GM19455 (cell line): ENCODE results near the gene FZR1.

Source experiments
- ATAC-seq: cut with Tn5 transposase; IDR thresholded peaks from one replicate; pipeline ENCODE4 v1.9.1; 2021; ENCODE audit not compliant: unreplicated experiment

Gene FZR1

GRCh38 chr19:3505598-3506383, at the start of gene FZR1:
Gene FZR1 (plus strand): TSS chr19:3506311. CDS start chr19:3522990, 16,679 bp downstream.
- peak; percentile 75 for ATAC-seq

GRCh38 chr19:3456925-3457527, 49.1 kb upstream of the FZR1 start:
- ATAC-seq, result no peak

- ATAC-seq, result no peak
Measured at GRCh38 chr19:3457528-3458228, 48.4 kb upstream of the FZR1 start.

- no peak for ATAC-seq
Measured at GRCh38 chr19:3458229-3459088, 47.7 kb upstream of the FZR1 start.

GRCh38 chr19:3459089-3459881, 46.8 kb upstream of the FZR1 start:
- no peak for ATAC-seq

- ATAC-seq, result no peak
Measured at GRCh38 chr19:3459965-3460582, 46.0 kb upstream of the FZR1 start.

- no peak for ATAC-seq
Measured at GRCh38 chr19:3462991-3463713, 43.0 kb upstream of the FZR1 start.

GRCh38 chr19:3463714-3464586, 42.2 kb upstream of the FZR1 start:
- no peak for ATAC-seq

DNA sequence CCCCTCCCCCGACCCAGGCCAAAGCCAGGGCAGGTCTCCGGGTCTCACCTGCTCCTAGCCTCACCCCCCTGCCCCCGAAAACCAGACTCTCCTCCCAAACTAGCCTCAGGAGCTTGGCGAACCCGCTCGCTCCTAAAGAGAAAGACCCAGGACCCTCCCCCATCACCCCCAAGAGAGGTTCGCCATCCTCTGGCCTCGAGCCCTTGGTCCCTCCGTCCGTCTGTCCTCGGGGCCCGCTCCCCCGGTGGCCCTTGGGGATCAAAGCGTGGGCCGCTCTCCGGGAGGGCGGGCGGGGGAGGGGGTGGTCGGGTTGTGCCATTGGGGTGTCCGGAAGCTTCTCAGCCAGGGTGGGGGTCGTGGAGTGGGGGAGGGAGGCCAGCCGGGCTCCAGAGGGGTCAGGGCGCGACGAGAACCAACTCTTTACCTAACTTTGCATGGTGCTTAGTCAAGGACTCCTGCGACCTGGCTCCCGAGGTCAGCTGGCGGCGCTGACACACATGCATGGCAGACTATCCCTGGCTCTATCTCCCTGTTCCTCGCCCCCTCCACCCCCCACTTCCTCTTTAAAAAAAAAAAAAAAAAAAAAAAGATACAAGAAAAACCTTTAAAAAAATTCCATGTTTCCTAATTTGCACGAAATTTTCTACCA, 41.4 kb upstream of the FZR1 start:
- ATAC-seq, result no peak

DNA sequence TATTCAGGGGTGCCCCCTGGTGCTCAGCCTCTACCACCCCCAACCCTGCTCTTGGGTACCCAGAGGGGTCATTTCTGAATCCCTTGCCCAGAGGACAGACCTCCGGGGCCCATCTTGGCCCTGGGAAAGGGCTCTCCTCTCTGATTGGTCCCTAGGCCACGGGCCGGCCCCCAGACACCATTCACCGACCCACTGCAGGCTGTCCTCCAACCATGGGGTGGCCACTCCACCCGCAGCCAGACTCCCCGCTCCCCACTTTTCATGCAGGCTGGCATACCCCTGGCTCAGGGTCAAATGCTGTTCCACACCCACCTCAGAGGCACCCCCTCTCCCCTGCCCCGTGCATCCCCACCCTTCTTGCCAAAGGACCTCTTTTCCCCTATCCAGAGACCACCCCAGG, 40.6 kb upstream of the FZR1 start:
- ATAC-seq, result no peak

DNA sequence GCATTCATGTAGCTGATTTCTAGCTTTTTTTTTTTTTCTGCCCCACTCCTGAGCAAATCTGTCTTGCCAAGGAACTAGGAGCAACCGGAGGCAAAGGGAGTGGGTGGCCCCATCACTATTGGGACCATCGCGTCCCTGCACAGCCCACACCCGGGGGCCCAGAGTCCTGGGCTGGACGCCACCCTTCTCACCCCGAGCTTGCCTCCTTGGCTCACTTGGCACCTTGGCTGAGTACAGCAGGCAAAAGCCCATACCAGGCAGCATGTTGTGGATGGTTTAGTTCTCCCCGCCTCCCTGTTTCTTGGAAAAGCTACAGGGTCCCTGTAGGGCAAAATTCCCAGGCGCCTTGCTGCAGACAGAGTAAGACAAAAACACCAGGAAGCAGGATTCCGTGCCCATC, 39.5 kb upstream of the FZR1 start:
- no peak for ATAC-seq

- no peak for ATAC-seq
Measured at GRCh38 chr19:3467437-3468198, 38.5 kb upstream of the FZR1 start.

DNA sequence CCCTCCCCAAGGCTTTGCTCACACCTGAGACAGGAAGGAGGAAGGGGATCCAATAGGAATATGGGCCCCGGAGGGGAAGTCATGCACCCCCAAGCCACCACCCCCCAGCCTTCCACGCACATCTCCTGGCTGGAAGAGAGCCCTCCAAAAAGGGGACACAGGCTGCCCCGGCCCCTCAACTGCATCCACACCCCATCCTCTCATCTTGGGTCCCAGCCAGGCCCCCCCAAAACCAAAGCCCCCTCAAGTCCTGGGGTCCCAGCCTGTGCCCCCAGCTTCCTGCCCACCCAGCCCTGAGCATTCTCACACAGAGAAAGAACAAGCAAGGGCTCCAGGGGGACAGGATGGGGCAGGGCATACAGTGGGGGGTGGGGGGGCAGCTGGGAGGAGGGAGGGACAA, 37.9 kb upstream of the FZR1 start:
- no peak for ATAC-seq

GRCh38 chr19:3469638-3470499, 36.2 kb upstream of the FZR1 start:
- no peak for ATAC-seq

GRCh38 chr19:3470500-3471128, 35.5 kb upstream of the FZR1 start:
- ATAC-seq, result no peak
